ENCODE data around the gene ZBTB47.
A peak's percentile ranks its signal among the peaks of the same experiment; 100 is the strongest.

ZBTB47 gene

DNA sequence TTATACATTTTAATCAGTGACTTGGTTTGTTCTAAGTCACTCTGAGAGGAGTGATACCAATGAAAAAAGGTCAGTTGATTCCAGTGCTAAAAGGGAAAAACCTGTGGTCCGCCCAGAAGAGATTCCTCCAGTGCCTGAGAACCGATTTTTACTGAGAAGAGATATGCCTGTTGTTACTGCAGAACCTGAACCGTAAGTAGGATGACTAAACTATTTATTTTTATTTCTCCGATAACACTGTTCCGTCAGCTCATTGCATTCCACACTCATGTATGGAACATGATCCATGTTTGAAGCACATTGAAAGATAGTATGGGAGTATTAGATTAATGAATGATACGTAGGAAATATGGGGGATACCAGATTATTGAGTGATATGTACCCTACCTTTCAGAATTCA lies 20.0 kb upstream of the ZBTB47 start:
- no peak overlapping the region for H2AFZ ChIP-seq (ENCODE audit: low read length)
- TF ChIP-seq EZH2phosphoT487 (IDR thresholded peaks at IDR 0.05; ENCODE audit: borderline replicate concordance) (no peak), CTCF (conservative IDR thresholded peaks at IDR 0.05; ENCODE audit: low read length) (no peak)
- H3K4me2 ChIP-seq (ENCODE audit: low read depth, low read length, poor library complexity, severe bottlenecking), result no peak overlapping the region
- no peaks in the 10 kb centered on the region for H3F3A ChIP-seq (ENCODE audit: low read depth)
- H3K36me3 ChIP-seq (ENCODE audit: insufficient read depth, low read length), result peaks cover 92% of the 10 kb centered on the region
- H3K4me1 ChIP-seq (ENCODE audit: insufficient read depth, low read length, poor library complexity, severe bottlenecking), result no peaks in the 10 kb centered on the region
- H3K79me2 ChIP-seq (ENCODE audit: insufficient read depth, low read length), result no peaks in the 10 kb centered on the region
- no peak overlapping the region for H3K9ac ChIP-seq (ENCODE audit: low read depth, low read length, poor library complexity, severe bottlenecking)
- no peak overlapping the region for H3K4me3 ChIP-seq (ENCODE audit: low read length, poor library complexity, severe bottlenecking)
- H3K9me3 ChIP-seq (ENCODE audit: insufficient read depth, low read depth, low read length), result no peaks in the 10 kb centered on the region
- no peaks in the 10 kb centered on the region for H3K9me2 ChIP-seq (replicated peaks; ENCODE audit: low read depth, low read length)
- H4K20me1 ChIP-seq (ENCODE audit: insufficient read depth, low read length, poor library complexity, severe bottlenecking), result no peaks in the 10 kb centered on the region
- H3K27me3 ChIP-seq (ENCODE audit: insufficient read depth, low read length, poor library complexity, severe bottlenecking), result no peaks in the 10 kb centered on the region

DNA sequence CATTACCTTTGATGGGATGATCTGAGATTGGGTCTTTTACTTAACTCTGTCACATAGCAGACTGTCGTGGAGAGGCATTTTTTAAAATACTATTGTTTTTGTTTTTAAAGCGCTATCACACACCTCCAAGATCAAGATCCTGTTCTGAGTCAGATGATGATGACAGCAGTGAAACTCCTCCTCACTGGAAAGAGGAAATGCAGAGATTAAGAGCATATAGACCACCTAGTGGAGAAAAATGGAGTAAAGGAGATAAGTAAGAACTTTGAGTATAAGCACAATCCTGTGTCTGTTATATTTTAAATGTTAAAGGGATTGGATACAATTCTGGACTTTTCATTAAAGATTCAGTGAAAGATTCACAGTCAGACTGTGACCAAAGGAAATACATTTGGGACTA lies 18.4 kb upstream of the ZBTB47 start:
- Histone ChIP-seq H3K9ac (ENCODE audit: low read depth, low read length, poor library complexity, severe bottlenecking) (no peak overlapping the region), H3K9me3 (ENCODE audit: insufficient read depth, low read depth, low read length) (no peaks in the 10 kb centered on the region), H3K4me3 (ENCODE audit: low read length, poor library complexity, severe bottlenecking) (no peak overlapping the region), H3K36me3 (ENCODE audit: insufficient read depth, low read length) (peaks cover 98% of the 10 kb centered on the region), H3K9me2 (replicated peaks; ENCODE audit: low read depth, low read length) (no peaks in the 10 kb centered on the region), H3K4me2 (ENCODE audit: low read depth, low read length, poor library complexity, severe bottlenecking) (no peak overlapping the region), H3K79me2 (ENCODE audit: insufficient read depth, low read length) (0 out of 2 replicates have a peak, but pooled peaks cover 3% of the 10 kb centered on the region), H3K4me1 (ENCODE audit: insufficient read depth, low read length, poor library complexity, severe bottlenecking) (no peaks in the 10 kb centered on the region), H4K20me1 (ENCODE audit: insufficient read depth, low read length, poor library complexity, severe bottlenecking) (peaks cover 1% of the 10 kb centered on the region), H3F3A (ENCODE audit: low read depth) (no peaks in the 10 kb centered on the region), H2AFZ (ENCODE audit: low read length) (no peak overlapping the region), H3K27me3 (ENCODE audit: insufficient read depth, low read length, poor library complexity, severe bottlenecking) (no peaks in the 10 kb centered on the region)
- TF ChIP-seq CTCF (conservative IDR thresholded peaks at IDR 0.05; ENCODE audit: low read length) (peak; percentile 18), EZH2phosphoT487 (IDR thresholded peaks at IDR 0.05; ENCODE audit: borderline replicate concordance) (no peak)

DNA sequence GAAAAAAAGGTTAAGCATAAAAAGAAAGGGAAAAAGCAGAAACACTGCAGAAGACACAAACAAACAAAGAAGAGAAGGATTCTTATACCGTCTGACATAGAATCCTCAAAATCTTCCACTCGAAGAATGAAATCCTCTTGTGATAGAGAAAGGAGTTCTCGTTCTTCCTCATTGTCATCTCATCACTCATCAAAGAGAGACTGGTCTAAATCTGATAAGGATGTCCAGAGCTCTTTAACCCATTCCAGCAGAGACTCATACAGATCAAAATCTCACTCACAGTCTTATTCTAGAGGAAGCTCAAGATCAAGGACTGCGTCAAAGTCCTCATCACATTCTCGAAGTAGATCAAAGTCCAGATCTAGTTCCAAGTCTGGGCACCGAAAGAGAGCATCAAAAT lies 16.5 kb upstream of the ZBTB47 start:
- no peaks in the 10 kb centered on the region for H3K27me3 ChIP-seq (ENCODE audit: insufficient read depth, low read length, poor library complexity, severe bottlenecking)
- no peaks in the 10 kb centered on the region for H3F3A ChIP-seq (ENCODE audit: low read depth)
- no peak overlapping the region for H3K9ac ChIP-seq (ENCODE audit: low read depth, low read length, poor library complexity, severe bottlenecking)
- H3K9me2 ChIP-seq (replicated peaks; ENCODE audit: low read depth, low read length), result no peaks in the 10 kb centered on the region
- H3K36me3 ChIP-seq (ENCODE audit: insufficient read depth, low read length), result peaks cover 93% of the 10 kb centered on the region
- no peak overlapping the region for H3K4me2 ChIP-seq (ENCODE audit: low read depth, low read length, poor library complexity, severe bottlenecking)
- peaks cover 10% of the 10 kb centered on the region; the same call in 1 of the 2 replicates for H3K79me2 ChIP-seq (ENCODE audit: insufficient read depth, low read length)
- TF ChIP-seq EZH2phosphoT487 (IDR thresholded peaks at IDR 0.05; ENCODE audit: borderline replicate concordance), result no peak
- TF ChIP-seq CTCF (conservative IDR thresholded peaks at IDR 0.05; ENCODE audit: low read length), result no peak
- no peaks in the 10 kb centered on the region for H3K9me3 ChIP-seq (ENCODE audit: insufficient read depth, low read depth, low read length)
- H3K4me1 ChIP-seq (ENCODE audit: insufficient read depth, low read length, poor library complexity, severe bottlenecking), result no peaks in the 10 kb centered on the region
- no peak overlapping the region for H2AFZ ChIP-seq (ENCODE audit: low read length)
- H3K4me3 ChIP-seq (ENCODE audit: low read length, poor library complexity, severe bottlenecking), result no peak overlapping the region
- peaks cover 3% of the 10 kb centered on the region for H4K20me1 ChIP-seq (ENCODE audit: insufficient read depth, low read length, poor library complexity, severe bottlenecking)

Data from Loucy (cell line).